ENCODE data around the gene F13A1.

The F13A1 gene

DNA sequence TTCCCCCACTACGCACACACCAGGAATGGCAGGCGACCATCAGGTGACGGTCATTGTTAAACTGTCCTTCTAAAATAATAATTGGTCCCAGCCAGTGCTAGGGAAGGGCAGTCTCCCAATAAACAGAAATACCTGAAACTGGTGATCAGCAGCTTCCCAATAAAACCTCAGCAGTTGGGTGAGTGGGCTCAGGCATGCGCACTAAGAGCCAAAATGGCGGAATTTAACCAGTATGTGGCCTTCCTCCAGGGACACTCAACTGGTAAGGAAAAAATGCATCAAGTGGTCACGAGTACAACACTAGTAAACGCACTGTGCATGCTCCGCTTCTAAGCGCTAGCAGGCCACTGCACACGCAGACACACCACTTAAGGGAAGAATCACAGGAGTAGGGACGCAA is 34.8 kb downstream of the F13A1 start:
- Mint-ChIP-seq H3K4me1 (peaks cover 15% of the 10 kb centered on the region), H3K27me3 (peaks cover under 1% of the 10 kb centered on the region), H3K27ac (no peak overlapping the region), H3K36me3 (no peaks in the 10 kb centered on the region), H3K9me3 (no peaks in the 10 kb centered on the region), H3K4me3 (no peak overlapping the region)
- ATAC-seq: no peak

DNA sequence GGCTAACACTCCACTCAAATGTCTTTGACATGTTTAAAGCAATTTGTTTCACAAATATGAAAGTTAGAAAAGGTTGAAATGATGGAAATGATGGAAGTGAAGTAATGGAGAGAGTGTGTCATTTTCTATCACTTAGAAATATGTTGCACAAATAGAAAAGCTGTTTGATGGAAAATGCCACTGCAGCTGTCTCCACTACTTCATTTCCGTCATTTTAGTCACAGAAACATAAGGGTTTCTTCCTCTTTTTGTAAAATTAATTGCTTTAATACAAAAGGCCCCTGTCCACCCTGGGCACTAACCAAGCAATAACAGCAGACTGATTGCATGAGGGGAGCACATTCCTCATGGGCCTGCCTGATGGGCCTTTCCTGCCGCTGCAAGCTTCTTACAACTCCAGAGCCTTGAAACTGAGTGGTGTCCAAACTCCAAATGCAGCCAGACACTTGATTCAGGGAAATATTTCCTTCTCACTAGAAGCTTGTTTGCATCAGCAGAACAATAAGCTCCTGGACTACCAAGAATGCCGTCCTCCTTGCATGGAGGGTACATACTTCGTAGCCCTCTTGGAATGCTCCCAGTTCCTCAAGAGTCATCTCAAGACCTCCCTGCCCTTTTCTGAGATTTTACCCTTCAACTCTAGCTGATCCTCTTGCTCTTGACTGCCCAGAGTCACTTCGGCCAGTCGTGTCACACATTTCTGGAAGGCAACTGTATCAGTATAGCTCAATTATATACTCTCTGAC is 36.1 kb downstream of the F13A1 start:
- Mint-ChIP-seq H3K4me3 (no peak overlapping the region), H3K27ac (no peak overlapping the region), H3K27me3 (no peaks in the 10 kb centered on the region), H3K9me3 (no peaks in the 10 kb centered on the region), H3K36me3 (no peaks in the 10 kb centered on the region), H3K4me1 (peaks cover 15% of the 10 kb centered on the region)
- ATAC-seq: no peak

GRCh38 chr6:6283746-6284145 is 36.7 kb downstream of the F13A1 start:
- no peaks in the 10 kb centered on the region for H3K9me3 Mint-ChIP-seq
- peaks cover 6% of the 10 kb centered on the region for H3K27me3 Mint-ChIP-seq
- ATAC-seq: no peak
- H3K27ac Mint-ChIP-seq: no peak overlapping the region
- peaks cover 15% of the 10 kb centered on the region for H3K4me1 Mint-ChIP-seq
- no peaks in the 10 kb centered on the region for H3K36me3 Mint-ChIP-seq
- no peak overlapping the region for H3K4me3 Mint-ChIP-seq

DNA sequence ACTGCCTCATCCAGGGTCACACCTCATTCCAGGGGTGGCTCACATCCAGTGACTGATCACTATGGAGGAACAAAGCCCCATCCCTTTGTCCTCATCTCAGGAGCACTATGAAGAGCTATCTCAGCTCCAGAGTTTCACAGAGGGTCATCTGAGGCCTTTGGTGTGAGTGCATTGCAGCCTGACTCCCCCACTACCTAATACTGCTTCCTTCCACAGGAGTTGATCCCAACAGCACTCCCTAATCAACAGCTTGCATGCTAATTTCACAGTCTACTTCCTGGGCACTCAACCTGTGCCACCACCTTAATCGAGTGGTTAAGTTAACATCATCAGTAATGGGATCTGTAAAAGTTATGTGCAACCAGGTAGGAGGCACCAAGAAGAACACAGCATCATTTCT is 37.7 kb downstream of the F13A1 start:
- H3K27ac Mint-ChIP-seq: no peak overlapping the region
- H3K9me3 Mint-ChIP-seq: peaks cover 3% of the 10 kb centered on the region
- peaks cover 15% of the 10 kb centered on the region for H3K4me1 Mint-ChIP-seq
- H3K36me3 Mint-ChIP-seq: no peaks in the 10 kb centered on the region
- no peak overlapping the region for H3K4me3 Mint-ChIP-seq
- H3K27me3 Mint-ChIP-seq: peaks cover 16% of the 10 kb centered on the region
- ATAC-seq: no peak

GRCh38 chr6:6277413-6277812 is 43.0 kb downstream of the F13A1 start:
- Mint-ChIP-seq H3K9me3 (peaks cover 3% of the 10 kb centered on the region), H3K36me3 (no peaks in the 10 kb centered on the region), H3K4me3 (no peak overlapping the region), H3K4me1 (no peaks in the 10 kb centered on the region), H3K27ac (no peak overlapping the region), H3K27me3 (peaks cover 49% of the 10 kb centered on the region)
- ATAC-seq: no peak

- H3K4me3 Mint-ChIP-seq: no peak overlapping the region
These were observed 49.4 kb downstream of the F13A1 start for GRCh38 chr6:6270948-6271535.

DNA sequence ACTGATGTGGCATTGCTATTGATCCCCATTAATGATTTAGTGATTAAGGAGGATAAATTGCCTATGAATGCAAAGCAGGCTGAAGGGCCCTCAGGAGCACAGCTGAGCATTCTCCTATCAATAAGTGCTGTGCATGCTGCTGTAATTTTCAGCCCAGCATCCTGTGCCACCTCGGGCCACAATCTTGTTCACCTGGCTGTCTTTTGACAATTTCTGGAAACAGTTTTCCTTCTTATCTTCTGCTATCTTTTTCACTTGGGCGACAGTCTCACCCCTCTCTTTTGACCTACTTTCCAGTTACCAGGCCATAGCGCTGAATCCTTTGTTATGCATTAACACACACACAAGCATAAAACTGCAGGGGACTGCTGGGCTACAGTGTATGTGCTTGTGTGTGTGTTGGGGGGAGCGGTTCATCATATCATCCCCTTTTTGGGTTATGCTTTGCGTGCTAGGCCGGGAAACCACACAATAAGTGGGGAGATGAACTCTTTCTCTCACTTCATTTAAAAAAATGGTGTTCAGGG is 60.2 kb downstream of the F13A1 start:
- Mint-ChIP-seq H3K36me3 (no peaks in the 10 kb centered on the region), H3K4me1 (no peaks in the 10 kb centered on the region), H3K27ac (no peak overlapping the region), H3K27me3 (peaks cover 24% of the 10 kb centered on the region), H3K4me3 (no peak overlapping the region), H3K9me3 (no peaks in the 10 kb centered on the region)
- no peak for ATAC-seq

More at GRCh38 chr6:6270948-6271535, 49.4 kb downstream of the F13A1 start:
- ATAC-seq: no peak
- Mint-ChIP-seq H3K4me1 (no peaks in the 10 kb centered on the region), H3K36me3 (no peaks in the 10 kb centered on the region), H3K27ac (no peak overlapping the region), H3K9me3 (peaks cover 4% of the 10 kb centered on the region), H3K27me3 (peaks cover 45% of the 10 kb centered on the region)

GRCh38 chr6:6256886-6257285 is 63.6 kb downstream of the F13A1 start:
- ATAC-seq: no peak
- Mint-ChIP-seq H3K4me1 (no peaks in the 10 kb centered on the region), H3K4me3 (no peak overlapping the region), H3K27me3 (peaks cover 25% of the 10 kb centered on the region), H3K36me3 (no peaks in the 10 kb centered on the region), H3K9me3 (no peaks in the 10 kb centered on the region), H3K27ac (no peak overlapping the region)

GRCh38 chr6:6256259-6256658 is 64.2 kb downstream of the F13A1 start:
- Mint-ChIP-seq H3K4me3 (no peak overlapping the region), H3K36me3 (no peaks in the 10 kb centered on the region), H3K4me1 (no peaks in the 10 kb centered on the region), H3K27ac (no peak overlapping the region), H3K27me3 (peaks cover 25% of the 10 kb centered on the region), H3K9me3 (no peaks in the 10 kb centered on the region)
- ATAC-seq: no peak

- Mint-ChIP-seq H3K9me3 (no peaks in the 10 kb centered on the region), H3K4me1 (no peaks in the 10 kb centered on the region), H3K27me3 (peaks cover 51% of the 10 kb centered on the region), H3K4me3 (no peak overlapping the region), H3K36me3 (no peaks in the 10 kb centered on the region), H3K27ac (no peak overlapping the region)
- ATAC-seq: no peak
These were observed 68.7 kb downstream of the F13A1 start for GRCh38 chr6:6251555-6252280.

- Mint-ChIP-seq H3K4me3 (no peak overlapping the region), H3K27me3 (peaks cover 28% of the 10 kb centered on the region), H3K36me3 (no peaks in the 10 kb centered on the region), H3K9me3 (no peaks in the 10 kb centered on the region), H3K4me1 (no peaks in the 10 kb centered on the region), H3K27ac (no peak overlapping the region)
- ATAC-seq: no peak
These were observed 71.8 kb downstream of the F13A1 start for GRCh38 chr6:6248651-6249050.

DNA sequence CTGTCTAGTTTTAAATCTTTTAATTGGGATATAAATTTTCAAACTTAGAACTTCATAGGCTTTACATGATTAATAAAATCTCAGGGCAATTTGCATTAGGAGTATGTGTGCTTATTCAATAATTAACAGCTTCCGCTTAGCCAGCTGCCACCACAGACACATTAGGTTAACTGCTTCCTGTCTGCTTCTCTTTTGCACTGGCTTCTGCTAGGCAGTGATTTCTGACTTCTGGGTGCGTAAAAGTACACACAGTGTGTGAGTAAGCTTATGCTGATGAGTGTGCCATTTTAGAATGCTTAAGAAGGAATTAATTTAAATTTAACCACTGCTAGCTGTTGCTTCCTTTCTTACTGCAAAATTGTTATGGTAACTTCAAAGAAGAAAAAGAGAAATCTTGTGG is 73.9 kb downstream of the F13A1 start:
- Mint-ChIP-seq H3K27ac (no peak overlapping the region), H3K27me3 (peaks cover 45% of the 10 kb centered on the region), H3K4me3 (no peak overlapping the region), H3K9me3 (peaks cover 4% of the 10 kb centered on the region), H3K36me3 (no peaks in the 10 kb centered on the region), H3K4me1 (no peaks in the 10 kb centered on the region)
- ATAC-seq: no peak

- Mint-ChIP-seq H3K27me3 (peaks cover 44% of the 10 kb centered on the region), H3K27ac (no peak overlapping the region), H3K9me3 (peaks cover 4% of the 10 kb centered on the region), H3K36me3 (no peaks in the 10 kb centered on the region), H3K4me3 (no peak overlapping the region), H3K4me1 (no peaks in the 10 kb centered on the region)
- no peak for ATAC-seq
These were observed 75.8 kb downstream of the F13A1 start for GRCh38 chr6:6244624-6245023.

DNA sequence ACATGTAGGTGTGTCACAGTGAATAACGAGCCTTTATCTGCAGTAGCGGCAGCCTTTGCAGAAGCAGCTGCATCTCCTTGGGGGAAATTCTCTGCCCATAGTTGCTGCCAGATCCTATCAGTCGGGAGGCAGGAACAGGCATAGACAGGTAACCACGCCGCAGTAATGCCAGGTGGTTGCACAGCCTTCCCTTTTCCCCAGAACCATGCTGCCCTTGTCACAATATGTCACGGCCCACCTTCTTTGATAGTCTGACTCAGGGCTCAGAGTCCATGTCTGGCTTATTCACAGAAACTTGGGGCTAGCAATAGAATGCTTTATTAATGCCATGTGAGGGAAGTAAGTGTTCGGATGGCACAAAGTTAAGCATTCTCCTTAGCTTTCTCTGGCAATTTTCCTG is 76.6 kb downstream of the F13A1 start:
- H3K27me3 Mint-ChIP-seq: peaks cover 44% of the 10 kb centered on the region
- H3K27ac Mint-ChIP-seq: no peak overlapping the region
- no peaks in the 10 kb centered on the region for H3K4me1 Mint-ChIP-seq
- H3K4me3 Mint-ChIP-seq: no peak overlapping the region
- H3K36me3 Mint-ChIP-seq: no peaks in the 10 kb centered on the region
- peaks cover 4% of the 10 kb centered on the region for H3K9me3 Mint-ChIP-seq
- no peak for ATAC-seq

GRCh38 chr6:6239598-6240581 is 80.6 kb downstream of the F13A1 start:
- Mint-ChIP-seq H3K4me1 (no peaks in the 10 kb centered on the region), H3K27ac (no peak overlapping the region), H3K4me3 (no peak overlapping the region), H3K9me3 (peaks cover 4% of the 10 kb centered on the region), H3K27me3 (peaks cover 37% of the 10 kb centered on the region), H3K36me3 (no peaks in the 10 kb centered on the region)
- ATAC-seq: no peak

Measured in stimulated activated memory B cell treated with anti-CD40 and anti-IgM and Interleukin-4, amounts not matched to agents 10 μg/mL and 1 μg/mL and 100 μg/mL, for 72 hours (primary cell).